HG03432 (cell line): ENCODE results near the gene SNAP23.
"Not testable (repeated sequence)": the region's sequence is repeated elsewhere in the genome, so short reads cannot be mapped to it uniquely, and the experiment has no call there.

Experiments used
- ATAC-seq: cut with Tn5 transposase; IDR thresholded peaks from one replicate; pipeline ENCODE4 v1.9.1; 2021; ENCODE audit warnings: mild to moderate bottlenecking, moderate library complexity; ENCODE audit not compliant: unreplicated experiment

SNAP23 gene

DNA sequence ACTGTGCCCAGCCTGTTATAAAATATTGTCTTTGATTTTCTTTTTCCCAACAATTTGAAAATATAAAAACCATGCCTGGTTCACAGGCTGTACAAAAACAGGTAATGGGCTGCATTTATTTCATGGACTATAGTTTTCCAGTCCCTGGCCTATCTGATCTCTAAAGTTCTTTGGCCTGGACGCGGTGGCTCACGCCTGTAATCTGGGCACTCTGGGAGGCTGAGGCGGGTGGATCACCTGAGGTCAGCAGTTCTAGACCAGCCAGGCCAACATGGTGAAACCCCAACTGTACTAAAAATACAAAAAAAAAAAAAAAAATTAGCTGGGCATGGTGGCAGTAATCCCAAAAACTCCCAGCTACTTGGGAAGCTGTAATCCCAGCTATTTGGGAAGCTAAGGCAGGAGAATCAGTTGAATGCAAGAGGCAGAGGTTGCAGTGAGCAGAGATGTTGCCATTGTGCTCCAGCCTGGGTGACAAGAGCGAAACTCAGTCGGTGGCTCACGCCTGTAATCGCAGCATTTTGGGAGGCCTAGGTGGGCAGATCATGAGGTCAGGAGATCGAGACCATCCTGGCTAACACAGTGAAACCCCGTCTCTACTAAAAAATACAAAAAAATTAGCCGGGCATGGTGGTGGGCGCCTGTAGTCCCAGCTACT is 61.2 kb downstream of the SNAP23 start:
- not testable (repeated sequence) for ATAC-seq

DNA sequence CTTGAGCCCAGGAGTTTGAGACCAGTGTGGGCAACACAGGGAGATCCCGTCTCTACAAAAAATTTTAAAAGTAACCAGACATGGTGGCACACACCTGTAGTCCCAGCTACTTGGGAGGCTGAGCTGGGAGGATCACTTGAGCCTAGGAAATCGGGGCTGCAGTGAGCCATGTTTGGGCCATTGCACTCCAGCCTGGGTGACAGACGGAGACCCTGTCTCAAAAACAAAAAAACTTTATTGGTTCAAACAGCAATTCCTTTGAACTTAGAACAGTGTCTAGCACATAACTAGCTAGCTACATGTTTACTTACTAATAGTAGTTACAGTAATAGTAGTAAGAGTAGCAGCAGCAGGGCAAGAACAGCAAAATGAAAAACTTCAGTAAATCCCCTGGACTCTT is 63.3 kb downstream of the SNAP23 start:
- no peak for ATAC-seq

DNA sequence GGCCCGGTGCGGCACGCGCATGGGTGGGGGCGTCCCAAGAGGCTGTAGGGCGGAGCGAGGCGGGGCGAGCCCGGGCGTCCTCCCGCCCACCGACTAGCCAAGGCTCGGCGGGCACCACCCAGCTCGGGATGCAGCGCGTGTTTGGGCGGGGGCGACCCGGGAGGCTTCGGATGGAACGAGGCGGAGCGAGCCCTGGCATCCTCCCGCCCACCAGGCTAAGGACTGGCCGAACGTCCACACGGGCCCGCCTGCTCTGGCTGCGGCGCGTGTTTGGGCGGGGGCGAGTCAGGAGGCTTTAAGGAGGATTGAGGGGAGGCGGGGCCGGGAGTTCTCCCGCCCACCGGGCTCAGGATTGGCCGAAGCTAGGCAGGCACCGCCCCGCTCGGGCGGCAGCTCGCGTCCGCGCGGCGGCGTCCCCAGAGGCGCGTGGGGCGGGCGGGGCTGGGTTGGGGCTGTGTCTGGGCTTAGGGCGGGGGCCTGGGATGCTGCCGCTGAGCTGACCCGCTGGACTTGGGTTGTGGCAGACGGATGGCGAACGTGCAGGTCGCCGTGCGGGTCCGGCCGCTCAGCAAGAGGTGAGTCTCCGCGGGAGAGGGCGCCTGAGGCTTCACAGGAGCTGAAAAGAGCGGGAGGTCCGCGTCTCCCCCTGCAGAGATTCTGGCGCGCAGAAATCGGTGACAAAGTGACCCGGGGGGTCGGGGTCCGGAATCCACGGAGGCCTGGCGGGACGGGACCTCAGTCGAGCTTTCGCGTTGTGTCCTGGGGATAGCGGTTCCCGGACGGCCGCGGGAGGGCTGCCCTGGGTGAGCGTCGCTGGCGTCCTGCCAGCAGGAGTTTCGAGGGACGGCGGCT is 80.0 kb downstream of the SNAP23 start, which contains the start of gene STARD9:
Gene STARD9, plus strand, starts transcription at position 419 of the 852 bp plus-strand sequence. Its CDS starts 110 bp downstream, at position 529.
- ATAC-seq = peak; percentile 94

DNA sequence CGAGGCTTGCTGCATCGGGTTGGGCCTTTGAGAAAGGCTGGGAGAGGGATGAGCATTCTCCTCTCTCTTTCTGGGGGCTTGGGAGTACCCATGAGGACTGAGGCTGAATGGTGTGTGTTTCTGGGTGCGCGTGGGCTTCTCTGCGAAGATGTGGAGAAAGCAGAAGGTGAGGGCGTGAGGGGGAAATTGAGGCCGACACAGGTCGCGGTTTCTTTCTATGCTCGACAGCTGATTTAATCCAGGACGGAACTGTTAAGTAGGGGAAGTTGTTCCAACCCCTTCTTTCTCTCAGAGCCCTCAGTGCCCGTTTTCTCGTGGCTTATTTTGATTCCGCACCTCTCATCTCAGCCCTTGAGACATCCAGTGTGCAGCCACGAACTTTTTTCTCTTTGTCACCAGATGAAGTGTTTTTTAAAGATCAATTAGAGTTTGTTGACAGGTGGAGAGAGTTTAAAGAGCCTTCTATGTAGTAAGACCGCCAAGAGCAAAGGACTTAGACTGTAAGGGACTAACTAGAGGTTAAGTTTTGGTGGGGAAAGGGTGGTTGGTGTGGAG is 80.7 kb downstream of the SNAP23 start:
- ATAC-seq = no peak

DNA sequence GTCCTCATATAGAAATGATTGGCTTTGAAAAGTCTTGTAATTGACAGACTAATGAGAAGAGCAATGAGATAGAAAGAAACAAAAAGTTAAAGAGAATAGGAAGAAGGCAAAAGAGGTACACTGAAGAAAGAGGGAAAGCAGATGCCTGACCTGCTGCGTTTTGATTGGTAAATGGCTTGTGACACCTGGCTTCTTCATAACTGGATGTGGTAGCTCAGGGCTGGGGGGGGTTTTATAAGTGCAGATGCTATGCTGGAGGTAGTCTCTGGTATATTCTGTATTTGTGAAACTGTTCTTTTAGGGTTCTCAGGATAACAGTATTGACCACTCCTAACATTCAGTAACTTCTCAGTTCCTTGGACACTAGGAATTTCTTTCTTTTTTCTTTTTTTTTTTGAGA is 81.3 kb downstream of the SNAP23 start:
- ATAC-seq = no peak

DNA sequence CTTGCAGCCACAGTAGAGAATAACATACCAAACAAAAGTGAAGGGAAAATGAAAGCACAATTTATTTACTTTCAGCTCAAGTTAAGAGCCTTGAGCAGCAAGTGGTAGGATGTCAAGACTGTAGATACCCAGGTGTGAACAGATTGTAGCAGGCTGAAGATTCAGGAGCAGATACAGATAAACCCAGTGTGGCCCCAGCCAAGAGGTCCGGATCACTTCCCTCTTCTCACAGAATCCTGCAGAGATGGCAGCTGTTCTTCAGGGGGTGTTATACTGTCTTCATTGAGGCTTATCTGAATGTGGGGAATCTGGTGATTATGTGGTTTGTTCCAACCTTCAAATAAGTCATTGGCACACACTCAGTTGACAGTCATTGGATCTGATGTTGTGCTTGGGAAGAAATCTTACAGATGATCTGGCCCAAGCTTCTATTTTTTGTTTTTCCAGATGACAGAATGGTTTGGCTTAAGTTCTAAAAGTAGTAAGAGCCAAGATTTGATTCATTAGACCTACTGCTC is 82.1 kb downstream of the SNAP23 start:
- ATAC-seq = no peak

DNA sequence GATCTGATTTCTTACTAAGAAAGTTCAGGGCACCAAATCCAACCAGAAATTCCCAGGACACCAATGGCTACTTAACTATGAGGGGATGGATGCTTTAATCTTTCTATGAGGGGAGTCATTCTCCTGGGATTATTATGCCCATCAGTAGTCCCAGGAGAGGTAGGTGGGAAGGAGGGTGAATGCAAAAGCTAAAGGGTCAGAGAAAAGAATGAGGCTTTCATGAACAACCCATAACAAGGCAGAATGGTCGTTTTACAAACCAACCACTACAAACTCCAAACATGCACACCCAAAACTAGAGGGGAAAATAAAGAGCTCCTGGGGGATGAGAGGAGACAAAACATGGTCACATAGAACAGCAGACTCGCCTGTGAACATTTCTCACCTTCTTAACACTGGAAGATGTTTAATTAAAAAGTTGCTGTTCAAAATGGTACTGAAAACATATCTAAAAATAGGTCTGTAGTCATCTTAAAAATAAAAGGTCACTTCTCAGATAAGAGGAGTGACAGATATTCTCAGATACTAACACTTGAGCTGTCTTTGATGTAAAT is 83.6 kb downstream of the SNAP23 start:
- no peak for ATAC-seq

DNA sequence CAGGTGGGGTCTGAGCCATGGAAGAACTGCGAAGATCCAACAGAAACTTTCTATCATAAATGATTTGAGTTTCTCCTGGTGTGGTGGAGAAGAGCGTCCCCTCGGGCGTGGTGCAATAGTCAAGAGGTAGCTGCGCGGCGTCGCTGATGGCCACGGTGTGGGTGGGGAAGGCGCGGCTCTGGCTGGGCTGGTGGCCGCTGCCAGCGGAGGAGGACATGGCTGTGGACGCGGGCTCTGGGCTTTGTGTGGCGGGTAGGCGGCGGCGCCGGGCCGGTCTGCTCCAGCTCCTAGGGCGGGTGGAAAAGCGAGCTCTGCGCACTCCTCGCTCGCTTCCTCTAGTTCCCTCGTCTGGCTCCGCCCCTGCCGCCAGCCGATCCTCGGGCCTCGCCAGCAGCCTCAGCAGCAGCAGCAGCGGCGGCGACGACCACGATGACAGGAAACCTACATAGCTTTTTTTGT is 85.9 kb downstream of the SNAP23 start:
- peak; percentile 87 for ATAC-seq
